Measurements from ENCODE around the gene CDC6.

GRCh38 chr17:40322358-40323315 lies 35.0 kb downstream of the CDC6 start:
- TF ChIP-seq CTCF (IDR thresholded peaks at IDR 0.05): no peak
- peak; percentile 15 to 70 for TF ChIP-seq POLR2AphosphoS5 (IDR thresholded peaks at IDR 0.05; ENCODE audit: insufficient read depth in 1 of 2, low read depth in 1 of 2)
